Muscle layer of duodenum (tissue), 2 donors: ENCODE results near the gene CCDC24.
A peak's percentile ranks its signal among the peaks of the same experiment; 100 is the strongest.

ENCODE experiments used
- H3K27ac ChIP-seq: one replicate; pipeline ENCODE4 v1.7.0; 2013; ENCODE audit warnings: mild to moderate bottlenecking, low read length
- H3K27me3 ChIP-seq: one replicate; pipeline ENCODE4 v1.7.0; 2013; ENCODE audit warnings: low read depth, mild to moderate bottlenecking, control low read depth, low read length
- H3K36me3 ChIP-seq, 2 donors: one replicate each; pipeline ENCODE4 v1.7.0; 2013; ENCODE audit warnings: low read length in 2 of 2, control low read depth in 1 of 2, mild to moderate bottlenecking in 1 of 2; ENCODE audit not compliant: insufficient read depth in 2 of 2, control insufficient read depth in 1 of 2
- H3K4me1 ChIP-seq, 2 donors: one replicate each; pipeline ENCODE4 v1.7.0; 2013; ENCODE audit warnings: low read length in 2 of 2, mild to moderate bottlenecking in 2 of 2, control low read depth in 1 of 2, moderate library complexity in 1 of 2; ENCODE audit not compliant: insufficient read depth in 2 of 2, control insufficient read depth in 1 of 2
- H3K4me3 ChIP-seq, 2 donors: one replicate each; pipeline ENCODE4 v1.7.0; 2013; ENCODE audit warnings: low read length in 2 of 2, low read depth in 1 of 2, mild to moderate bottlenecking in 1 of 2
- H3K9me3 ChIP-seq, 2 donors: one replicate each; pipeline ENCODE4 v1.7.0; 2013; ENCODE audit warnings: low read length in 2 of 2, control low read depth in 1 of 2, mild to moderate bottlenecking in 1 of 2; ENCODE audit not compliant: control insufficient read depth in 1 of 2
- donor health status: healthy.

The CCDC24 gene

GRCh38 chr1:43965316-43965715 is 26.1 kb upstream of the CCDC24 start:
- Histone ChIP-seq H3K4me1 (peaks cover under 1 to 4% of the 10 kb centered on the region in 2 donors), H3K36me3 (peaks cover 23 to 62% of the 10 kb centered on the region in 2 donors), H3K4me3 (no peak overlapping the region), H3K27me3 (no peaks in the 10 kb centered on the region), H3K9me3 (no peaks in the 10 kb centered on the region), H3K27ac (no peak overlapping the region)

- H3K4me3 ChIP-seq, result no peak overlapping the region
- no peak overlapping the region for H3K27ac ChIP-seq
- no peaks in the 10 kb centered on the region for H3K9me3 ChIP-seq
- peaks cover 0 to 43% of the 10 kb centered on the region in 2 donors for H3K36me3 ChIP-seq
- H3K27me3 ChIP-seq, result no peaks in the 10 kb centered on the region
- H3K4me1 ChIP-seq, result peaks cover 6 to 12% of the 10 kb centered on the region in 2 donors
These were observed 23.0 kb upstream of the CCDC24 start for GRCh38 chr1:43968348-43968948.

DNA sequence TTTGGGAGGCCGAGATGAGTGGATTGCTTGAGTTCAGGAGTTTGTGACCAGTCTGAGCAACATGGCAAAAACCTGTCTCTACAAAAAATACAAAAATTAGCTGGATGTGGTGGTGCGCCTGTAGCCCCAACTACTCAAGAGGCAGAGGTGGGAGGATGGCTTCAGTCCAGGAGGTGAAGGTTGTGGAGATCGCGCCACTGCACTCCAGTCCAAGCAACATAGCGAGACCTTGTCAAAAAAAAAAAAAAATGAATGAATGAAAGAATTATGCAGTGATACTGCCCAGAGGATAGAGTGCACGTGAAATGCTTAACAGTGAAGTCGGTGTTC is 22.0 kb upstream of the CCDC24 start:
- Histone ChIP-seq H3K4me1 (peaks cover 6 to 20% of the 10 kb centered on the region in 2 donors), H3K27me3 (no peaks in the 10 kb centered on the region), H3K4me3 (peak overlapping the region; percentile 97 to 99), H3K36me3 (peaks cover 0 to 41% of the 10 kb centered on the region in 2 donors), H3K27ac (no peak overlapping the region), H3K9me3 (no peaks in the 10 kb centered on the region)

GRCh38 chr1:43969746-43970466 is 21.5 kb upstream of the CCDC24 start, which contains the start of gene DPH2:
Gene DPH2 (plus strand): TSS chr1:43970010. CDS start chr1:43970176, 166 bp downstream.
- peak within 1 kb of the TSS; percentile 97 to 99 for H3K4me3 ChIP-seq
- no peaks in the 10 kb centered on the region for H3K9me3 ChIP-seq
- H3K27me3 ChIP-seq, result no peaks in the 10 kb centered on the region
- peaks cover 0 to 38% of the 10 kb centered on the region in 2 donors for H3K36me3 ChIP-seq
- peaks cover 6 to 20% of the 10 kb centered on the region in 2 donors for H3K4me1 ChIP-seq
- no peak within 1 kb of the TSS for H3K27ac ChIP-seq

- H3K9me3 ChIP-seq, result no peaks in the 10 kb centered on the region
- no peaks in the 10 kb centered on the region for H3K27me3 ChIP-seq
- peak overlapping the region; percentile 97 to 99 for H3K4me3 ChIP-seq
- H3K36me3 ChIP-seq, result peaks cover 0 to 38% of the 10 kb centered on the region in 2 donors
- H3K4me1 ChIP-seq, result peaks cover 6 to 22% of the 10 kb centered on the region in 2 donors
- H3K27ac ChIP-seq, result no peak overlapping the region
These were observed 20.9 kb upstream of the CCDC24 start for GRCh38 chr1:43970502-43970901.

DNA sequence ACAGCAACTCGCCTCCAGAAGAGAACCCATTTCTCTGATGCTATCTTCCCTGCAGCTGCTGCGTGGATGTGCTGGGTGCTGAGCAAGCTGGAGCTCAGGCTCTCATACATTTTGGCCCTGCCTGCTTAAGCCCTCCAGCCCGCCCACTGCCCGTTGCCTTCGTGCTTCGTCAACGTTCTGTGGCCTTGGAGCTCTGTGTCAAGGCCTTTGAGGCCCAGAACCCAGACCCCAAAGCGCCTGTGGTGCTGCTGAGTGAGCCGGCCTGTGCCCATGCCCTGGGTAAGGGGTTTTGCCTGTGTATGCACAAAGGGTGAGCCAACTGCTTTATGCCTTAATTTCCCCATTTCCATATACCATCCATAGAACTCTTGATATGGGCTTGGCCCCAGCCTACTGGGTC is 20.5 kb upstream of the CCDC24 start:
- Histone ChIP-seq H3K4me1 (peaks cover 6 to 26% of the 10 kb centered on the region in 2 donors), H3K4me3 (peak overlapping the region; percentile 97 to 99), H3K27me3 (no peaks in the 10 kb centered on the region), H3K27ac (no peak overlapping the region), H3K9me3 (no peaks in the 10 kb centered on the region), H3K36me3 (peaks cover 0 to 34% of the 10 kb centered on the region in 2 donors)

DNA sequence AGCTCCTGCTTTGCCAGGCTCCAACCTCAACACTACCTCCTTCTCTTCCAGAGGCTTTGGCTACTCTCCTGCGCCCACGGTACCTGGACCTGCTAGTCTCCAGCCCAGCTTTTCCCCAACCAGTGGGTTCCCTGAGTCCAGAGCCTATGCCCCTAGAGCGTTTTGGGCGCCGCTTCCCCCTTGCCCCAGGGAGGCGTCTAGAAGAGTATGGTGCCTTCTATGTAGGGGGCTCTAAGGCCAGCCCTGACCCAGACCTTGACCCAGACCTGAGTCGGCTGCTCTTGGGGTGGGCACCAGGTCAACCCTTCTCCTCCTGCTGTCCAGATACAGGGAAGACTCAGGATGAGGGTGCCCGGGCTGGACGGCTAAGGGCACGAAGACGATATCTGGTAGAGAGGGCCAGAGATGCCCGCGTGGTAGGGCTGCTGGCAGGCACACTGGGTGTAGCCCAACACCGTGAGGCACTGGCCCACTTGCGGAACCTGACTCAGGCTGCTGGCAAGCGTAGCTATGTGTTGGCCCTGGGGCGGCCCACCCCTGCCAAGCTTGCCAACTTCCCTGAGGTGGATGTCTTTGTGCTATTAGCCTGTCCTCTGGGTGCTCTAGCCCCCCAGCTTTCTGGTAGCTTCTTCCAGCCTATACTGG is 19.9 kb upstream of the CCDC24 start:
- Histone ChIP-seq H3K9me3 (no peaks in the 10 kb centered on the region), H3K36me3 (peaks cover 4 to 31% of the 10 kb centered on the region in 2 donors), H3K4me3 (no peak overlapping the region), H3K27me3 (no peaks in the 10 kb centered on the region), H3K27ac (no peak overlapping the region), H3K4me1 (peaks cover 6 to 31% of the 10 kb centered on the region in 2 donors)

DNA sequence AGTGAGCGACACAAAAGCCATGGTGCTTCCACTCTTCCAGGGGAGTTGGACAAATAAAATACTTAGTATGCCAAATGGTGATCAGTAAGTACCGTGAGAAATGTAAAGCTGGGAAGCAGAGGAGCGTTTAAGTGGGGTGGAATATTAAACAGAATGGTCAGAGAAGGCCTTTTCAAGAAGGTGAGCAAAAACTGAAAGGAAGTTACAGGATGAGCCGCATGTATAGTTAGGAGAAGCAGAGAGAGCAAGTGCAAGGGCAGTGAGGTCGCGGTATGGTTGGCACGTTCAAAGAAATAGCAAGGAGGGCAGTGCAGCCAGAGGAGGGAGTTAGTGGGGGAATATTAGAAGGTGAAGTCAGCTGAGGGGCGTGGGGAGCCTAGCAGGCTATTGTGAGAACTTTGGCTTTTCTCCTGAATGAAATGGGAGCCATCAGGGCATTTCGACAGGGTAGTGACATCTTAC is 17.4 kb upstream of the CCDC24 start:
- no peaks in the 10 kb centered on the region for H3K27me3 ChIP-seq
- H3K27ac ChIP-seq, result peak overlapping the region; percentile 82
- peak overlapping the region; percentile 88 to 92 for H3K4me3 ChIP-seq
- H3K36me3 ChIP-seq, result peaks cover 17 to 25% of the 10 kb centered on the region in 2 donors
- no peaks in the 10 kb centered on the region for H3K9me3 ChIP-seq
- peaks cover 6 to 52% of the 10 kb centered on the region in 2 donors for H3K4me1 ChIP-seq

DNA sequence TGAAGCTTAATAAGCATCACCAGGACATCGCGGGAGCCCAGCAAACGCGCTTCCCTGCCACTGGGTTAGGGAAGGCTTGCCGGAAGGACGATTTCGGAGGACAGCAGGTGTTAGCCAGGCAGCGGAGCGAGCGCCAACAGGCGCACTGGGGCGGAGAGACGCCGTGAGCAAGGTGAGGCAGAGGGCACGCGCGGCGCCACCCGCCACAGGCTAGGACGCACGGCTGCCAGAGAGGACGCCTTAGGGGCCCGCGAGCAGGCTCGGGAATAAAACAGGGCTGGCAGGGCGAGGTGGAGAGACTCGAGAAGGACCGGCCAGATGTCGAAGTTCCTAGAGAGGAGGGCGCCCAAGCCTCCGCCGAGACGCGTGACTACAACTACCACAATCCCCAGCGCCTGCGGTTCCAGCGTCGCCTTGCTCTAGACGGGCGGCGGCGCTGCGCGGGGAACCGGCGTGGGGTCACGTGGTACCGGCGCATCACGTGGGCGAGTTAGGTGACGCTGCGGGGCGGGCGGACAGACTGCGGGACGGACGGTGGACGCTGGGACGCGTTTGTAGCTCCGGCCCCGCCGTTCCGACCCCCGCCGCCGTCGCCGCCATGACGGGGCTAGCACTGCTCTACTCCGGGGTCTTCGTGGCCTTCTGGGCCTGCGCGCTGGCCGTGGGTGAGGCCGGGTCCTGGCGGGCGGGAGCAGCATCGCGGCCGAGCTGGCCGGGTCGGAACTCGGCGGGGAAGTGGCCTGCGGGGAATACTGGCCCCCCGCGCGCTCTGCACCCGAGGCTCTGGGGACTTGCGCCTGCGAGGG is 16.8 kb upstream of the CCDC24 start, which contains the start of gene ATP6V0B:
TSS of gene ATP6V0B (plus strand) at position 518 of the 806 bp plus-strand sequence. CDS start at position 599, 81 bp downstream.
- peak within 1 kb of the TSS; percentile 82 for H3K27ac ChIP-seq
- no peaks in the 10 kb centered on the region for H3K9me3 ChIP-seq
- peaks cover 17 to 25% of the 10 kb centered on the region in 2 donors for H3K36me3 ChIP-seq
- H3K27me3 ChIP-seq, result no peaks in the 10 kb centered on the region
- peaks cover 6 to 52% of the 10 kb centered on the region in 2 donors for H3K4me1 ChIP-seq
- H3K4me3 ChIP-seq, result peak within 1 kb of the TSS; percentile 88 to 92

- no peaks in the 10 kb centered on the region for H3K9me3 ChIP-seq
- peak overlapping the region; percentile 88 to 92 for H3K4me3 ChIP-seq
- peak overlapping the region; percentile 78 for H3K27ac ChIP-seq
- H3K27me3 ChIP-seq, result no peaks in the 10 kb centered on the region
- peaks cover 17 to 25% of the 10 kb centered on the region in 2 donors for H3K36me3 ChIP-seq
- peaks cover 10 to 51% of the 10 kb centered on the region in 2 donors for H3K4me1 ChIP-seq
These were observed 16.0 kb upstream of the CCDC24 start for GRCh38 chr1:43975249-43975961.
